Fibroblast of villous mesenchyme (primary cell): ENCODE data around the gene ARMH2. TPM values are rescaled to one million over a fixed set of nuclear protein-coding genes. Genes with fewer than 3 reads are reported as not detected.

ENCODE experiments used
- DNase-seq: peaks from one replicate; pipeline ENCODE4 v3.0.0-alpha.2; 2010; ENCODE audit warnings: low read depth
- H3K4me3 ChIP-seq: 2 replicates; pipeline ENCODE4 v1.5.1; 2011; ENCODE audit warnings: low read depth, mild to moderate bottlenecking, low read length
- total RNA-seq: library from RNA; depleted of rRNA; stranded (reverse); fragments of >200 nt; gene quantifications from 2 replicates; pipeline ENCODE4 v1.2.3, GENCODE V29; 2012
- TF ChIP-seq, protein P1 (sequence below): IDR thresholded peaks from 2 replicates; pipeline ENCODE4 v1.5.1; 2012; ENCODE audit warnings: low read depth, mild to moderate bottlenecking, low read length; ENCODE audit not compliant: insufficient read depth

The ARMH2 gene
- total RNA-seq, 1 donor = not detected

GRCh38 chr6:24838994-24839393, 40.3 kb upstream of the ARMH2 start:
- TF ChIP-seq, protein P1, sequence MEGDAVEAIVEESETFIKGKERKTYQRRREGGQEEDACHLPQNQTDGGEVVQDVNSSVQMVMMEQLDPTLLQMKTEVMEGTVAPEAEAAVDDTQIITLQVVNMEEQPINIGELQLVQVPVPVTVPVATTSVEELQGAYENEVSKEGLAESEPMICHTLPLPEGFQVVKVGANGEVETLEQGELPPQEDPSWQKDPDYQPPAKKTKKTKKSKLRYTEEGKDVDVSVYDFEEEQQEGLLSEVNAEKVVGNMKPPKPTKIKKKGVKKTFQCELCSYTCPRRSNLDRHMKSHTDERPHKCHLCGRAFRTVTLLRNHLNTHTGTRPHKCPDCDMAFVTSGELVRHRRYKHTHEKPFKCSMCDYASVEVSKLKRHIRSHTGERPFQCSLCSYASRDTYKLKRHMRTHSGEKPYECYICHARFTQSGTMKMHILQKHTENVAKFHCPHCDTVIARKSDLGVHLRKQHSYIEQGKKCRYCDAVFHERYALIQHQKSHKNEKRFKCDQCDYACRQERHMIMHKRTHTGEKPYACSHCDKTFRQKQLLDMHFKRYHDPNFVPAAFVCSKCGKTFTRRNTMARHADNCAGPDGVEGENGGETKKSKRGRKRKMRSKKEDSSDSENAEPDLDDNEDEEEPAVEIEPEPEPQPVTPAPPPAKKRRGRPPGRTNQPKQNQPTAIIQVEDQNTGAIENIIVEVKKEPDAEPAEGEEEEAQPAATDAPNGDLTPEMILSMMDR = no peak
- H3K4me3 ChIP-seq = no peak overlapping the region
- DNase-seq = no peak

- no peak overlapping the region for H3K4me3 ChIP-seq
- TF ChIP-seq, protein P1 = no peak
- no peak for DNase-seq
These were observed 39.4 kb upstream of the ARMH2 start for GRCh38 chr6:24838081-24838480.

- TF ChIP-seq, protein P1 = no peak
- H3K4me3 ChIP-seq = no peak overlapping the region
- no peak for DNase-seq
These were observed 37.4 kb upstream of the ARMH2 start for GRCh38 chr6:24836109-24836508.

GRCh38 chr6:24833711-24834386, 35.1 kb upstream of the ARMH2 start:
- TF ChIP-seq, protein P1 = no peak
- no peak for DNase-seq

DNA sequence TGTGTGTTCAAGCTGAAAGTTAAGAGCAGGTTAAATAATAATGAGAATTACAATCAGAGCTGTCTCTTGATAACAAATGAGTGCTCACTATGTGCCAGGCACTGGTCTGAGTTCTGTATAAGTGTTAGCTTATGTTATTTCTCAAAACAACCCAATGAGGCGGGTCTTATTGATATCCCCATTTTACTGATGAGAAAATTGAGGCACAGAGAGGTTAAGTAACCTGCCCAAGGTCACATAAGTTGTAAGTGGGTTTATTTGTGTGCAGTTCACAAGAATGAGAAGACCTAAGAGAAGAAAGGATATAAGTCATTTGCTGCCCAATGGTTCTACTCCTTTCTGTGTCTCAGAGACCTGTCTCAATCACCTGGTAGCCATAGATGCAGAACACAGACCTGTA, 34.1 kb upstream of the ARMH2 start:
- no peak for DNase-seq
- no peak overlapping the region for H3K4me3 ChIP-seq
- TF ChIP-seq, protein P1 = no peak

More at GRCh38 chr6:24833711-24834386, 35.1 kb upstream of the ARMH2 start:
- H3K4me3 ChIP-seq = no peak overlapping the region

- H3K4me3 ChIP-seq = no peak overlapping the region
- peak; percentile 91 for DNase-seq
- TF ChIP-seq, protein P1 = no peak
These were observed 33.3 kb upstream of the ARMH2 start for GRCh38 chr6:24831771-24832716.
